Cardiac fibroblast (primary cell): Measurements from ENCODE around the gene NAA30.
"Not testable (repeated sequence)": the region's sequence is repeated elsewhere in the genome, so short reads cannot be mapped to it uniquely, and the experiment has no call there.

ENCODE experiments used
- DNase-seq, 2 donors: peaks; one replicate each; pipeline versions ENCODE4 v3.0.0 to v3.0.0-alpha.2; 2010; ENCODE audit warnings: low read depth in 2 of 2
- H3K4me3 ChIP-seq, 2 donors: replicated peaks in 1 of 2; 1 replicate in 1 of 2; 2 replicates in 1 of 2; pipeline ENCODE4 v1.5.1; 2011; ENCODE audit warnings: low read depth in 2 of 2, low read length in 2 of 2, mild to moderate bottlenecking in 2 of 2, moderate library complexity in 1 of 2
- TF ChIP-seq, protein P1 (sequence below): IDR thresholded peaks from one replicate; pipeline ENCODE4 v1.5.1; 2011; ENCODE audit warnings: low read depth, mild to moderate bottlenecking, low read length, inconsistent platforms

NAA30 gene

DNA sequence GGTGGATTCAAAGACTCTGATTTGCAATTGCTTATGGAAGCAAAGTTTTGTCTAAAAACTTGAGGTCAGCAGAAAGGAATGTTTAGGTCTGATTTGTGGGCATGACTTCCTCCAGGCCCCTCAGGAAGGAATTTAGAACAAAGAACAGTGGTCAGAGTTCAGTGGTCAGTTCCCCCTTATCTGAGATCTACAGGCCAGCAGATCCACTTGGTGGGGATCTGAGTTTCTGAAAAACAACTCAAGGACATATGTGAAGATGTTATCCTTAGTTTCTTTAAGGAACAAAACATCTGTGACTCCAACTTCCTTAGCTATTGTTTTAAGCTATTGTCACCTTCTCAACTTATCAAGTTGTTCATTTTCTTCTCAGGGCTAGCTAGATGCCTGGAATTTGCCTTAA lies 28.0 kb upstream of the NAA30 start:
- H3K4me3 ChIP-seq = no peak overlapping the region
- TF ChIP-seq, protein P1, sequence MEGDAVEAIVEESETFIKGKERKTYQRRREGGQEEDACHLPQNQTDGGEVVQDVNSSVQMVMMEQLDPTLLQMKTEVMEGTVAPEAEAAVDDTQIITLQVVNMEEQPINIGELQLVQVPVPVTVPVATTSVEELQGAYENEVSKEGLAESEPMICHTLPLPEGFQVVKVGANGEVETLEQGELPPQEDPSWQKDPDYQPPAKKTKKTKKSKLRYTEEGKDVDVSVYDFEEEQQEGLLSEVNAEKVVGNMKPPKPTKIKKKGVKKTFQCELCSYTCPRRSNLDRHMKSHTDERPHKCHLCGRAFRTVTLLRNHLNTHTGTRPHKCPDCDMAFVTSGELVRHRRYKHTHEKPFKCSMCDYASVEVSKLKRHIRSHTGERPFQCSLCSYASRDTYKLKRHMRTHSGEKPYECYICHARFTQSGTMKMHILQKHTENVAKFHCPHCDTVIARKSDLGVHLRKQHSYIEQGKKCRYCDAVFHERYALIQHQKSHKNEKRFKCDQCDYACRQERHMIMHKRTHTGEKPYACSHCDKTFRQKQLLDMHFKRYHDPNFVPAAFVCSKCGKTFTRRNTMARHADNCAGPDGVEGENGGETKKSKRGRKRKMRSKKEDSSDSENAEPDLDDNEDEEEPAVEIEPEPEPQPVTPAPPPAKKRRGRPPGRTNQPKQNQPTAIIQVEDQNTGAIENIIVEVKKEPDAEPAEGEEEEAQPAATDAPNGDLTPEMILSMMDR = no peak
- DNase-seq = peak; percentile 34 to 37

DNA sequence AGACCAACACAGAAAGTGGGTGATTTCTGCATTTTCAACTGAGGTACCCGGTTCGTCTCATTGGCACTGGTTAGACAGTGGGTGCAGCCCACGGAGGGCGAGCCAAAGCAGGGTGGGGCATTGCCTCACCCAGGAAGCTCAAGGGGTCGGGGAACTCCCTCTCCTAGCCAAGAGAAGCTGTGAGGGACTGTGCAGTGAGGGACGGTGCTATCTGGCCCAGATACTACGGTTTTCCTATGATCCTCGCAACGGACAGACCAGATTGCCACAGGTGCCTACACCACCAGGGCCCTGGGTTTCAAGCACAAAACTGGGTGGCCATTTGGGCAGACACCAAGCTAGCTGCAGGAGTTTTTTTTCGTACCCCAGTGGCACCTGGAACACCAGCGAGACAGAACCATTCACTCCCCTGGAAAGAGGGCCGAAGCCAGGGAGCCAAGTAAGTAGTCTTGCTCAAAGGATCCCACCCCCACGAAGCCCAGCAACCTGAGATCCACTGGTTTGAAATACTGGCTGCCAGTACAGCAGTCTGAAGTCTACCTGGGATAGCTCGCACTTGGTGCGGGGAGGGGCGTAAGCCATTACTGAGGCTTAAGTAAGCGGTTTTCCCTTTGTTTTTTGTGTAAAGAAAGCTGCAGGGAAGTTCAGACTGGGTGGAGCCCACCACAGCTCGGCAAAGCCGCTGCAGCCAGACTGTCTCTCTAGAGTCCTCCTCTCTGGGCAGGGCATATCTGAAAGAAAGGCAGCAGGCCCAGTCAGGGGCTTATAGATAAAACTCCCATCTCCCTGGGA lies 25.5 kb upstream of the NAA30 start:
- H3K4me3 ChIP-seq = no peak overlapping the region
- no peak for DNase-seq

DNA sequence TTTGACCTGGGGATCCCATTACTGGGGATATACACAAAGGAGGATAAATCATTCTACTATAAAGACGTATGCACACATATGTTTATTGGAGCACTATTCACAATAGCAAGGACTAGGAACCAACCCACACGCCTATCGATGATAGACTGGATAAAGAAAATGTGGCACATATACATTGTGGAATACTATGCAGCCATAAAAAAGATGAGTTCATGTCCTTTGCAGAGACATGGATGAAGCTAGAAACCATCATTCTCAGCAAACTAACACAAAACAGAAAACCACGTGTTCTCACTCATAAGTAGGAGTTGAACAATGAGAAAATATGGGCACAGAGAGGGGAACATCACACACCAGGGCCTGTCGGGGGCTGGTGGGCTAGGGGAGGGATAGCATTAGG lies 20.2 kb upstream of the NAA30 start:
- not testable (repeated sequence) for DNase-seq, H3K4me3 ChIP-seq

More for the DNA sequence above, 25.5 kb upstream of the NAA30 start:
- TF ChIP-seq, protein P1 = no peak

DNA sequence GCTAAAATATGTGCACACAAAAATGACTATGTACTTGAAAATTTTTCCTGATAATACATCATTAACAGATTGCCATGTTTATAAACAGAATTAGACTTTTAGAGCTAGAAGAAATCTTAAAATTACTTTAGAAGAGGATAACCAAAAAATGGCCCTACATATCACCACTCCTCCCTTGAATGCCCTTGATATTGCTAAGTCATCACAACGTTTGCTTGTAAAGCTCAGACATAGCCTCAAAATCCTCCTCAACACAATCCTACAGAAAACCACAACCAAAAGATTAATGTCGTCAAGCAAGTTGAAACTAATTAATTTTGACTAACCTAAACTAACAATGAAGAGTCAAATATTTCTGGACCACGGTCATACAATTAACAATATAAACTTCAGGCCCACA lies 19.4 kb upstream of the NAA30 start:
- no peak overlapping the region for H3K4me3 ChIP-seq
- TF ChIP-seq, protein P1 = no peak
- DNase-seq = no peak

DNA sequence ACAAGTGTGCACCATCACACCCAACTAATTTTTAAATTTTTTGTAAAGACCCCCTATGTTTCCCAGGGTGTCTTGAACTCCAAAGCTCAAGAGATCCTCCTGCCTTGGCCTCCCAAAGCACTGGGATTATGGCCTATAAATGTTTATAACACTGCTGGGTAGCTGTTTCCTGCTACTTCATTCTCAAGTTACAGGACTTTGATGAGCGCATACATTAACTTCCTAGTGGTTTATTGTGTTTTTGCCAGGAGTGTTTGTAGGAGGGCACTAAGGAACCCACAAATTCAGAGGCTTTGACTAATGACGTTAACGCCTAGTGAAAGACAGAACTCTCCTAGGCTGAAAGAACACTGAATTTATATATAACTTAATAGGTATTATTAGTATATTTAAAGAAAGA lies 15.2 kb upstream of the NAA30 start:
- H3K4me3 ChIP-seq = no peak overlapping the region
- DNase-seq = no peak
- TF ChIP-seq, protein P1 = no peak

DNA sequence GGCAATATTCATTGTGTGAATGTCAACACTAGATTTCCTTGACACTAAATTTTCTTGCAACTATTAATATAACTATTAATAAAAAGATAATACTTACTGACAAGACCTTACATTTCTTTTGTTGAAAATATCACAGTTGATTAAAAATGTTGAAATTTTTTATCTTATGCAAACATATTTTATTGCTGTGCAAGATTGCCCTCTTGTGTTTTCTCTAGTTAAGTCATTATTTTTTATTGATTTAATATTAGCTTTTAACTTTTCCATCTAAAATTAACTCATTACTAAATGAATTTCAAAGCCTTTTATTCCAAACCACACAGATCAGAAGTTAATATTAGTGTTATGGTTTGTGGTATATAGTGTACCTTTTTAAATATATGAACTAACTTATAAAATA lies 11.7 kb upstream of the NAA30 start:
- TF ChIP-seq, protein P1 = peak; percentile 10
- no peak overlapping the region for H3K4me3 ChIP-seq
- DNase-seq = peak; percentile 26 to 41

DNA sequence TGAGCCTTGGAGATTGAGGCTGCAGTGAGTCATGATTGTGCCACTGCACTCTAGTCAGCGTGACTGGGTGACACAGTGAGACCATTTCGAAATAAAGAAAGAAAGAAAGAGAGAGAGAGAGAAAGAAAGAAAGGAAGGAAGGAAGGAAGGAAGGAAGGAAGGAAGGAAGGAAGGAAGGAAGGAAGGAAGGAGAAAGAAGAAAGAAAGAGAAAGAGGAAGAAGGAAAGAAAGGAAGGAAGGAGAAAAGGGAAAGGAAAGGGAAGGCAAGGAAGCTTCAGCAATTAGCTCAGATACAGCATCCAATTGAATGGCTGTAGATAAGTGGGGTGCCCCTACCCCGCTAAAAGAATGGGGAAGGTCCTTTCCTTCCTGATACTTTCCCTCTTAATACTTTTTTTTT lies 9.5 kb upstream of the NAA30 start:
- no peak for DNase-seq
- no peak overlapping the region for H3K4me3 ChIP-seq
- TF ChIP-seq, protein P1 = no peak
